Measurements from ENCODE around the gene SPEF1. TPM values are rescaled to one million over a fixed set of nuclear protein-coding genes. Genes with fewer than 3 reads are reported as not detected.
"Not testable (repeated sequence)": the region's sequence is repeated elsewhere in the genome, so short reads cannot be mapped to it uniquely, and the experiment has no call there.

The SPEF1 gene
- not detected for total RNA-seq
- long read RNA-seq, result 0 reads

GRCh38 chr20:3781153-3781910 lies at the start of gene SPEF1:
TSS of gene SPEF1 (minus strand) at chr20:3781448. CDS start at chr20:3781287, 161 bp downstream.
- intact Hi-C loops (cut with DNase I), result loop anchor here (5.0 to 10.0 kb wide), 3 partner anchors 64 to 293 kb away; partner anchors contain the start of gene RNF24
- DNase-seq (ENCODE audit: low spot score), result no peak

- intact Hi-C loops (cut with DNase I); DNase-seq (ENCODE audit: low spot score): not testable (repeated sequence)
Observed at GRCh38 chr20:3829891-3830290, 48.6 kb upstream of the SPEF1 start.

GRCh38 chr20:3828798-3829197 lies 47.5 kb upstream of the SPEF1 start:
- DNase-seq (ENCODE audit: low spot score), result no peak
- intact Hi-C loops (cut with DNase I), result no loop called here

- no peak for DNase-seq (ENCODE audit: low spot score)
- intact Hi-C loops (cut with DNase I), result no loop called here
Observed at GRCh38 chr20:3826420-3826819, 45.2 kb upstream of the SPEF1 start.

GRCh38 chr20:3825526-3825925 lies 44.3 kb upstream of the SPEF1 start:
- intact Hi-C loops (cut with DNase I), result no loop called here
- DNase-seq (ENCODE audit: low spot score), result no peak

GRCh38 chr20:3823881-3824280 lies 42.6 kb upstream of the SPEF1 start:
- no peak for DNase-seq (ENCODE audit: low spot score)
- intact Hi-C loops (cut with DNase I), result no loop called here

- no peak for DNase-seq (ENCODE audit: low spot score)
- intact Hi-C loops (cut with DNase I), result no loop called here
Observed at GRCh38 chr20:3821996-3822395, 40.7 kb upstream of the SPEF1 start.

- no peak for DNase-seq (ENCODE audit: low spot score)
- intact Hi-C loops (cut with DNase I), result no loop called here
Observed at GRCh38 chr20:3820901-3821727, 39.9 kb upstream of the SPEF1 start.

- DNase-seq (ENCODE audit: low spot score), result peak; percentile 99
- intact Hi-C loops (cut with DNase I), result no loop called here
Observed at GRCh38 chr20:3820048-3820900, 39.0 kb upstream of the SPEF1 start, which contains the start of gene AP5S1. TSS of gene AP5S1 (plus strand) at chr20:3820547. CDS start at chr20:3822118, 1,571 bp downstream.

- no peak for DNase-seq (ENCODE audit: low spot score)
Observed at GRCh38 chr20:3819411-3820047, 38.3 kb upstream of the SPEF1 start.

GRCh38 chr20:3818155-3819151 lies 37.2 kb upstream of the SPEF1 start:
- intact Hi-C loops (cut with DNase I), result loop anchor here (1.0 kb wide), 1 partner anchor 31 kb away; no protein-coding TSS in a partner anchor
- no peak for DNase-seq (ENCODE audit: low spot score)

More at GRCh38 chr20:3819411-3820047, 38.3 kb upstream of the SPEF1 start:
- intact Hi-C loops (cut with DNase I), result no loop called here

GRCh38 chr20:3815703-3816315 lies 34.6 kb upstream of the SPEF1 start:
- intact Hi-C loops (cut with DNase I), result no loop called here
- no peak for DNase-seq (ENCODE audit: low spot score)

- intact Hi-C loops (cut with DNase I), result no loop called here
- DNase-seq (ENCODE audit: low spot score), result no peak
Observed at GRCh38 chr20:3814928-3815495, 33.8 kb upstream of the SPEF1 start.

- intact Hi-C loops (cut with DNase I), result no loop called here
- no peak for DNase-seq (ENCODE audit: low spot score)
Observed at GRCh38 chr20:3813848-3814581, 32.8 kb upstream of the SPEF1 start.

GRCh38 chr20:3812975-3813847 lies 32.0 kb upstream of the SPEF1 start:
- no peak for DNase-seq (ENCODE audit: low spot score)
- intact Hi-C loops (cut with DNase I), result no loop called here

- DNase-seq (ENCODE audit: low spot score), result no peak
- intact Hi-C loops (cut with DNase I), result no loop called here
Observed at GRCh38 chr20:3812259-3812681, 31.0 kb upstream of the SPEF1 start.
